HEK293 (cell line): ENCODE data around the gene SLCO1B1.
"Not testable (repeated sequence)": the region's sequence is repeated elsewhere in the genome, so short reads cannot be mapped to it uniquely, and the experiment has no call there.

Source experiments
- CTCF ChIA-PET: fragments of 350-600 bp; formaldehyde crosslinking; extraction: SDS; loops from one replicate; lab custom pipeline; 2021; ENCODE audit warnings: antibody characterized with exemption; lab: Yijun Ruan, JAX
- POLR2A ChIA-PET: fragments of 300-600 bp; formaldehyde crosslinking; extraction: SDS; loops from one replicate; lab custom pipeline; 2020; ENCODE audit warnings: antibody characterized with exemption, inconsistent platforms; lab: Yijun Ruan, JAX
- H3K27ac ChIP-seq: fragments of 200-500 bp; sonication (Bioruptor generic); 2 replicates; pipeline ENCODE4 v1.5.1; 2014; ENCODE audit warnings: low read depth, low read length, control low read depth, inconsistent platforms; ENCODE audit errors: extremely low read depth
- H3K36me3 ChIP-seq, 2 experiments: fragments of 200-500 bp in 1 of 2; sonication (Bioruptor generic) in 1 of 2; 1 replicate in 1 of 2; 2 replicates in 1 of 2; pipeline ENCODE4 v1.5.1; 2014 to 2017; ENCODE audit warnings: inconsistent platforms in 2 of 2, low read length in 2 of 2; ENCODE audit not compliant: control insufficient read depth in 2 of 2, insufficient read depth in 1 of 2
- H3K4me1 ChIP-seq: fragments of 200-500 bp; sonication (Bioruptor generic); 2 replicates; pipeline ENCODE4 v1.5.1; 2014; ENCODE audit warnings: mild to moderate bottlenecking, low read length, inconsistent platforms; ENCODE audit not compliant: control insufficient read depth, insufficient read depth
- H3K4me3 ChIP-seq: 2 replicates; pipeline ENCODE4 v1.5.1; 2011; ENCODE audit warnings: low read depth, mild to moderate bottlenecking, control low read depth, low read length, moderate library complexity
- H3K9me3 ChIP-seq: fragments of 200-500 bp; sonication (Bioruptor generic); 2 replicates; pipeline ENCODE4 v1.5.1; 2014; ENCODE audit warnings: low read depth, low read length, inconsistent platforms; ENCODE audit not compliant: control insufficient read depth, insufficient read depth
- BCL11A ChIP-seq: fragments of 450-650 bp; formaldehyde crosslinking; IDR thresholded peaks from 2 replicates; pipeline ENCODE4 v1.5.1; 2016; ENCODE audit warnings: low read depth, missing biosample characterization, missing genetic modification characterization
- KLF1 ChIP-seq: fragments of 450-650 bp; formaldehyde crosslinking; IDR thresholded peaks from 2 replicates; pipeline ENCODE4 v1.5.1; 2016; ENCODE audit warnings: missing biosample characterization, missing genetic modification characterization
- MEIS1 ChIP-seq: sonication (generic); formaldehyde crosslinking; IDR thresholded peaks from 2 replicates; pipeline ENCODE4 v1.8.1; 2022; ENCODE audit warnings: missing genetic modification reagents, mild to moderate bottlenecking, borderline replicate concordance
- PRDM1 ChIP-seq: fragments of 450-650 bp; formaldehyde crosslinking; IDR thresholded peaks from 2 replicates; pipeline ENCODE4; 2016; ENCODE audit warnings: missing biosample characterization, missing genetic modification characterization
- ZNF112 ChIP-seq: fragments of 450-650 bp; formaldehyde crosslinking; IDR thresholded peaks from 2 replicates; pipeline ENCODE4 v1.5.0; 2017; ENCODE audit warnings: missing biosample characterization, missing genetic modification characterization
- ZNF121 ChIP-seq: fragments of 450-650 bp; formaldehyde crosslinking; IDR thresholded peaks from 2 replicates; pipeline ENCODE4 v1.5.1; 2016; ENCODE audit warnings: missing biosample characterization, missing genetic modification characterization
- ZNF132 ChIP-seq: fragments of 450-650 bp; formaldehyde crosslinking; IDR thresholded peaks from 2 replicates; pipeline ENCODE4 v1.5.1; 2017; ENCODE audit warnings: missing biosample characterization, missing genetic modification characterization, borderline replicate concordance
- ZNF146 ChIP-seq: fragments of 450-650 bp; formaldehyde crosslinking; IDR thresholded peaks from 2 replicates; pipeline ENCODE4 v1.5.1; 2016; ENCODE audit warnings: missing biosample characterization, missing genetic modification characterization
- ZNF19 ChIP-seq: fragments of 450-650 bp; formaldehyde crosslinking; IDR thresholded peaks from 2 replicates; pipeline ENCODE4; 2016; ENCODE audit warnings: missing biosample characterization, missing genetic modification characterization, low read depth
- ZNF23 ChIP-seq: fragments of 450-650 bp; formaldehyde crosslinking; IDR thresholded peaks from 2 replicates; pipeline ENCODE4 v1.5.1; 2016; ENCODE audit warnings: missing biosample characterization, missing genetic modification characterization, borderline replicate concordance
- ZNF324 ChIP-seq: fragments of 450-650 bp; formaldehyde crosslinking; IDR thresholded peaks from 2 replicates; pipeline ENCODE4 v1.5.1; 2016; ENCODE audit warnings: missing biosample characterization, missing genetic modification characterization
- ZNF350 ChIP-seq: fragments of 450-650 bp; formaldehyde crosslinking; IDR thresholded peaks from 2 replicates; pipeline ENCODE4 v1.5.0; 2017; ENCODE audit warnings: missing biosample characterization, mild to moderate bottlenecking, missing genetic modification characterization
- ZNF433 ChIP-seq: fragments of 450-650 bp; formaldehyde crosslinking; IDR thresholded peaks from 2 replicates; pipeline ENCODE4 v1.5.1; 2016; ENCODE audit warnings: missing biosample characterization, missing genetic modification characterization, low read depth
- ZNF664 ChIP-seq: fragments of 450-650 bp; formaldehyde crosslinking; IDR thresholded peaks from 2 replicates; pipeline ENCODE4 v1.5.1; 2016; ENCODE audit warnings: missing biosample characterization, missing genetic modification characterization
- ZNF76 ChIP-seq: fragments of 450-650 bp; formaldehyde crosslinking; IDR thresholded peaks from 2 replicates; pipeline ENCODE4; 2016; ENCODE audit warnings: low read depth, missing biosample characterization, missing genetic modification characterization, borderline replicate concordance
- ZNF791 ChIP-seq: fragments of 450-650 bp; formaldehyde crosslinking; IDR thresholded peaks from 2 replicates; pipeline ENCODE4 v1.5.1; 2016; ENCODE audit warnings: missing biosample characterization, missing genetic modification characterization
- ZNF837 ChIP-seq: fragments of 450-650 bp; formaldehyde crosslinking; IDR thresholded peaks from 2 replicates; pipeline ENCODE4 v1.5.1; 2016; ENCODE audit warnings: missing biosample characterization, missing genetic modification characterization
- TF ChIP-seq, protein P1 (sequence below): fragments of 450-650 bp; formaldehyde crosslinking; IDR thresholded peaks from 2 replicates; pipeline ENCODE4 v1.5.1; 2016; ENCODE audit warnings: missing biosample characterization, missing genetic modification characterization
- TF ChIP-seq, protein P2 (sequence below): fragments of 450-650 bp; formaldehyde crosslinking; IDR thresholded peaks from 2 replicates; pipeline ENCODE4 v1.5.1; 2016; ENCODE audit warnings: missing biosample characterization, missing genetic modification characterization, low read depth
- TF ChIP-seq, protein P3 (sequence below): fragments of 450-650 bp; formaldehyde crosslinking; IDR thresholded peaks from 2 replicates; pipeline ENCODE4 v1.5.1; 2016; ENCODE audit warnings: missing biosample characterization, missing genetic modification characterization, low read depth

The SLCO1B1 gene, protein sequence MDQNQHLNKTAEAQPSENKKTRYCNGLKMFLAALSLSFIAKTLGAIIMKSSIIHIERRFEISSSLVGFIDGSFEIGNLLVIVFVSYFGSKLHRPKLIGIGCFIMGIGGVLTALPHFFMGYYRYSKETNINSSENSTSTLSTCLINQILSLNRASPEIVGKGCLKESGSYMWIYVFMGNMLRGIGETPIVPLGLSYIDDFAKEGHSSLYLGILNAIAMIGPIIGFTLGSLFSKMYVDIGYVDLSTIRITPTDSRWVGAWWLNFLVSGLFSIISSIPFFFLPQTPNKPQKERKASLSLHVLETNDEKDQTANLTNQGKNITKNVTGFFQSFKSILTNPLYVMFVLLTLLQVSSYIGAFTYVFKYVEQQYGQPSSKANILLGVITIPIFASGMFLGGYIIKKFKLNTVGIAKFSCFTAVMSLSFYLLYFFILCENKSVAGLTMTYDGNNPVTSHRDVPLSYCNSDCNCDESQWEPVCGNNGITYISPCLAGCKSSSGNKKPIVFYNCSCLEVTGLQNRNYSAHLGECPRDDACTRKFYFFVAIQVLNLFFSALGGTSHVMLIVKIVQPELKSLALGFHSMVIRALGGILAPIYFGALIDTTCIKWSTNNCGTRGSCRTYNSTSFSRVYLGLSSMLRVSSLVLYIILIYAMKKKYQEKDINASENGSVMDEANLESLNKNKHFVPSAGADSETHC

DNA sequence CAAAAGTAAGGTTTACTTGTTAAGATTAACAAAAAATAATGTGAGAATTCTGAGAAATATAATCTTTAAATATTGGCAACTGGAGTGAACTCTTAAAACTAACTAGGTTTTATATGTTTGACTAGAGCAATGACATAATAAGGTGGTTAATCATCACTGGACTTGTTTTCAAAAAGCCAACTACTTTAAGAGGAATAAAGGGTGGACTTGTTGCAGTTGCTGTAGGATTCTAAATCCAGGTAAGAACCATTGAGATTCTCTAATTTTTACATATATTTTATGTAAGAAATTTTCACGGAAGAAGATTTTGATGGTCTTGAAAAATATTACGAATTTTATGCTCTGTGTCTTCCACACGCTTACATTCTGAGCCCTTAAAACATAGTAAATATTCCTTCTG is at the start of gene SLCO1B1:
TSS of gene SLCO1B1 (plus strand) at position 197 of the 400 bp plus-strand sequence. CDS start 10,381 bp downstream, outside the sequence.
- TF ChIP-seq ZNF19 (tag by site-specific recombination): no peak
- no peak for TF ChIP-seq KLF1
- TF ChIP-seq ZNF791: no peak
- no peak for TF ChIP-seq BCL11A (tag by site-specific recombination)
- TF ChIP-seq ZNF324 (tag by site-specific recombination): no peak
- no peak for TF ChIP-seq PRDM1
- Histone ChIP-seq H3K4me3 (no peak within 1 kb of the TSS), H3K4me1 (no peaks in the 10 kb centered on the region), H3K27ac (no peak within 1 kb of the TSS), H3K9me3 (no peaks in the 10 kb centered on the region), H3K36me3 (no peaks in the 10 kb centered on the region)
- CTCF ChIA-PET: no interaction called here
- POLR2A ChIA-PET: no interaction called here

DNA sequence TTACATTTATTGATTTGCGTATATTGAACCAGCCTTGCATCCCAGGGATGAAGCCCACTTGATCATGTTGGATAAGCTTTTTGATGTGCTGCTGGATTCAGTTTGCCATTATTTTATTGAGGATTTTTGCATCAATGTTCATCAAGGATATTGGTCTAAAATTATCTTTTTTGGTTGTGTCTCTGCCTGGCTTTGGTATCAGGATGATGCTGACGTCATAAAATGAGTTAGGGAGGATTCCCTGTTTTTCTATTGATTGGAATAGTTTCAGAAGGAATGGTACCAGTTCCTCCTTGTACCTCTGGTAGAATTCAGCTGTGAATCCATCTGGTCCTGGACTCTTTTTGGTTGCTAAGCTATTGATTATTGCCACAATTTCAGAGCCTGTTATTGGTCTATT is 46.2 kb upstream of the SLCO1B1 start:
- H3K9me3 ChIP-seq, H3K4me1 ChIP-seq, H3K36me3 ChIP-seq, POLR2A ChIA-PET, H3K27ac ChIP-seq, H3K4me3 ChIP-seq, CTCF ChIA-PET: not testable (repeated sequence)

DNA sequence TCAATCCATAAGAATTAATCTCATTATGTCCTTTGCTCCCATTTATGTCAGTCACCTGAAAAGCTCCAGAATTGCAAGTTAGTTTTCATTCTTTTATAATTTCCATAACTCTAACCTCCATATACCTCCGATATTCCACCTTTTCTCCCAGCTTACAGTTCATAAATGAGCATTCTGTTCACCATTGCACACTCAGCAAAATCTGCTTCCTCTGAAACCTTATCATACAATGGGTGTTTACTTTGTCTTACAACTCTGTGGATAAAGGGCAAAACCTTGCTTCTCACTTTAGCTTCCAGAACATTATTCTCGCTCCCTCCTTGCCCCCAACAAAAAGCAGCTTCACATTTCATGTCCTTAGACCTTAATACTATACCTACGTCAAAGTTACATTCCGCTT is 19.3 kb upstream of the SLCO1B1 start:
- TF ChIP-seq ZNF76: no peak
- TF ChIP-seq MEIS1 (CRISPR knock-in tag): no peak
- CTCF ChIA-PET: interaction anchor here (0.6 kb wide), 1 partner anchor 49 kb away, joined by 5 read pairs; no protein-coding TSS in a partner anchor

DNA sequence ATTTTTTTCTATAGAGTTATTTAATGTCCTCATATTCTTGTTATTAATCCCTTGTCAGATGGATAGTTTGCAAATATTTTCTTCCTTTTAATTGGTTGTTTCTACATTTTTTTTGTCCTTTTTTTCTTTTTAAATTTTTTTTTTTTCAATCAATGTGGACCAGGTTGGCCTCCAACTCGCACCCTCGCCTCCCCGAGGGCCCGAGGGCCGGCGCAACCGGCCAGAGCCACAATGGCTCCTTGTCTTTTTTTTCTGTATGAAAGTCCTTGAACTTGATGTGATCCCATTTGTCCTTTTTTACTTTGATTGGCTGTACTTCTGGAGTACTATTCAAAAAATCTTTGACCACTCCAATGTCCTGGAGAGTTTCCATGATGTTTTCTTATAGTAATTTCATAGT is 17.7 kb upstream of the SLCO1B1 start:
- ChIA-PET POLR2A (no interaction called here), CTCF (no interaction called here)
- Histone ChIP-seq H3K4me1 (no peaks in the 10 kb centered on the region), H3K27ac (no peak overlapping the region), H3K36me3 (no peaks in the 10 kb centered on the region), H3K4me3 (no peak overlapping the region), H3K9me3 (no peaks in the 10 kb centered on the region)
- no peak for TF ChIP-seq ZNF350 (tag by site-specific recombination)
- TF ChIP-seq, protein P1, sequence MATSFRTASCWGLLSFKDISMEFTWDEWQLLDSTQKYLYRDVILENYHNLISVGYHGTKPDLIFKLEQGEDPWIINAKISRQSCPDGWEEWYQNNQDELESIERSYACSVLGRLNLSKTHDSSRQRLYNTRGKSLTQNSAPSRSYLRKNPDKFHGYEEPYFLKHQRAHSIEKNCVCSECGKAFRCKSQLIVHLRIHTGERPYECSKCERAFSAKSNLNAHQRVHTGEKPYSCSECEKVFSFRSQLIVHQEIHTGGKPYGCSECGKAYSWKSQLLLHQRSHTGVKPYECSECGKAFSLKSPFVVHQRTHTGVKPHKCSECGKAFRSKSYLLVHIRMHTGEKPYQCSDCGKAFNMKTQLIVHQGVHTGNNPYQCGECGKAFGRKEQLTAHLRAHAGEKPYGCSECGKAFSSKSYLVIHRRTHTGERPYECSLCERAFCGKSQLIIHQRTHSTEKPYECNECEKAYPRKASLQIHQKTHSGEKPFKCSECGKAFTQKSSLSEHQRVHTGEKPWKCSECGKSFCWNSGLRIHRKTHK: no peak
- no peak for TF ChIP-seq ZNF664 (tag by site-specific recombination)
- TF ChIP-seq, protein P2, sequence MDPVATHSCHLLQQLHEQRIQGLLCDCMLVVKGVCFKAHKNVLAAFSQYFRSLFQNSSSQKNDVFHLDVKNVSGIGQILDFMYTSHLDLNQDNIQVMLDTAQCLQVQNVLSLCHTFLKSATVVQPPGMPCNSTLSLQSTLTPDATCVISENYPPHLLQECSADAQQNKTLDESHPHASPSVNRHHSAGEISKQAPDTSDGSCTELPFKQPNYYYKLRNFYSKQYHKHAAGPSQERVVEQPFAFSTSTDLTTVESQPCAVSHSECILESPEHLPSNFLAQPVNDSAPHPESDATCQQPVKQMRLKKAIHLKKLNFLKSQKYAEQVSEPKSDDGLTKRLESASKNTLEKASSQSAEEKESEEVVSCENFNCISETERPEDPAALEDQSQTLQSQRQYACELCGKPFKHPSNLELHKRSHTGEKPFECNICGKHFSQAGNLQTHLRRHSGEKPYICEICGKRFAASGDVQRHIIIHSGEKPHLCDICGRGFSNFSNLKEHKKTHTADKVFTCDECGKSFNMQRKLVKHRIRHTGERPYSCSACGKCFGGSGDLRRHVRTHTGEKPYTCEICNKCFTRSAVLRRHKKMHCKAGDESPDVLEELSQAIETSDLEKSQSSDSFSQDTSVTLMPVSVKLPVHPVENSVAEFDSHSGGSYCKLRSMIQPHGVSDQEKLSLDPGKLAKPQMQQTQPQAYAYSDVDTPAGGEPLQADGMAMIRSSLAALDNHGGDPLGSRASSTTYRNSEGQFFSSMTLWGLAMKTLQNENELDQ (tag by site-specific recombination): no peak
- TF ChIP-seq, protein P3, sequence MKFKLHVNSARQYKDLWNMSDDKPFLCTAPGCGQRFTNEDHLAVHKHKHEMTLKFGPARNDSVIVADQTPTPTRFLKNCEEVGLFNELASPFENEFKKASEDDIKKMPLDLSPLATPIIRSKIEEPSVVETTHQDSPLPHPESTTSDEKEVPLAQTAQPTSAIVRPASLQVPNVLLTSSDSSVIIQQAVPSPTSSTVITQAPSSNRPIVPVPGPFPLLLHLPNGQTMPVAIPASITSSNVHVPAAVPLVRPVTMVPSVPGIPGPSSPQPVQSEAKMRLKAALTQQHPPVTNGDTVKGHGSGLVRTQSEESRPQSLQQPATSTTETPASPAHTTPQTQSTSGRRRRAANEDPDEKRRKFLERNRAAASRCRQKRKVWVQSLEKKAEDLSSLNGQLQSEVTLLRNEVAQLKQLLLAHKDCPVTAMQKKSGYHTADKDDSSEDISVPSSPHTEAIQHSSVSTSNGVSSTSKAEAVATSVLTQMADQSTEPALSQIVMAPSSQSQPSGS (tag by site-specific recombination): no peak
- TF ChIP-seq ZNF433: no peak
- no peak for TF ChIP-seq ZNF23 (tag by site-specific recombination)
- no peak for TF ChIP-seq ZNF112
- no peak for TF ChIP-seq ZNF121 (tag by site-specific recombination)
- no peak for TF ChIP-seq ZNF837 (tag by site-specific recombination)
- no peak for TF ChIP-seq ZNF132 (tag by site-specific recombination)
- TF ChIP-seq ZNF146 (tag by site-specific recombination): no peak

More for the DNA sequence above, 19.3 kb upstream of the SLCO1B1 start:
- POLR2A ChIA-PET: no interaction called here
- Histone ChIP-seq H3K4me1 (no peaks in the 10 kb centered on the region), H3K4me3 (no peak overlapping the region), H3K36me3 (no peaks in the 10 kb centered on the region), H3K9me3 (no peaks in the 10 kb centered on the region), H3K27ac (no peak overlapping the region)
